ENCODE data around the gene MBNL1. TPM values are rescaled to one million over a fixed set of nuclear protein-coding genes. Genes with fewer than 3 reads are reported as not detected.

The MBNL1 gene
- polyA plus RNA-seq, 1 donor = 53.6 TPM

GRCh38 chr3:152508705-152509104, 240.0 kb downstream of the MBNL1 start:
- 80% methylated on average over 1 of the region's 1 CpG for WGBS (ENCODE audit: insufficient coverage, low lambda C conversion rate)

GRCh38 chr3:152511904-152512303, 243.2 kb downstream of the MBNL1 start:
- no peaks in the 10 kb centered on the region for H3K4me1 ChIP-seq (ENCODE audit: control insufficient read depth, insufficient read depth, low read length)
- no CpG with 5 or more reads among the region's 4 CpGs for WGBS (ENCODE audit: insufficient coverage, low lambda C conversion rate)
- H3K27me3 ChIP-seq (ENCODE audit: control insufficient read depth, insufficient read depth, low read length) = no peaks in the 10 kb centered on the region

More at GRCh38 chr3:152508705-152509104, 240.0 kb downstream of the MBNL1 start:
- peak; percentile 21 to 24 for DNase-seq
- Histone ChIP-seq H3K4me1 (ENCODE audit: control insufficient read depth, insufficient read depth, low read length) (no peaks in the 10 kb centered on the region), H3K4me3 (ENCODE audit: low read length) (no peak overlapping the region), H3K27ac (ENCODE audit: low read length) (no peak overlapping the region), H3K36me3 (ENCODE audit: control insufficient read depth, insufficient read depth, low read length) (no peaks in the 10 kb centered on the region), H3K9me3 (ENCODE audit: control insufficient read depth, low read depth, low read length) (no peaks in the 10 kb centered on the region), H3K27me3 (ENCODE audit: control insufficient read depth, insufficient read depth, low read length) (no peaks in the 10 kb centered on the region)

GRCh38 chr3:152513301-152513960, 244.7 kb downstream of the MBNL1 start:
- Histone ChIP-seq H3K4me3 (ENCODE audit: low read length) (no peak overlapping the region), H3K27me3 (ENCODE audit: control insufficient read depth, insufficient read depth, low read length) (no peaks in the 10 kb centered on the region), H3K36me3 (ENCODE audit: control insufficient read depth, insufficient read depth, low read length) (no peaks in the 10 kb centered on the region), H3K9me3 (ENCODE audit: control insufficient read depth, low read depth, low read length) (no peaks in the 10 kb centered on the region), H3K27ac (ENCODE audit: low read length) (no peak overlapping the region), H3K4me1 (ENCODE audit: control insufficient read depth, insufficient read depth, low read length) (no peaks in the 10 kb centered on the region)
- no peak for DNase-seq
- WGBS (ENCODE audit: insufficient coverage, low lambda C conversion rate) = 100% methylated on average over 1 of the region's 2 CpGs

More at GRCh38 chr3:152511904-152512303, 243.2 kb downstream of the MBNL1 start:
- Histone ChIP-seq H3K36me3 (ENCODE audit: control insufficient read depth, insufficient read depth, low read length) (no peaks in the 10 kb centered on the region), H3K27ac (ENCODE audit: low read length) (no peak overlapping the region), H3K4me3 (ENCODE audit: low read length) (no peak overlapping the region), H3K9me3 (ENCODE audit: control insufficient read depth, low read depth, low read length) (no peaks in the 10 kb centered on the region)
- DNase-seq = no peak

All from large intestine (tissue), 3 donors.